ENCODE results near the gene IER3. TPM values are rescaled to one million over a fixed set of nuclear protein-coding genes. Genes with fewer than 3 reads are reported as not detected.

The IER3 gene
- total and polyA plus RNA-seq, 2 of the 13 experiments (the other 11 are each of a cell fraction or from before 2014, with no cell fraction given): 51.1 to 131 TPM

- DNase-seq (ENCODE audit: low spot score) (no peak), ATAC-seq (no peak), FAIRE-seq (no peak)
- Histone ChIP-seq H3K27me3 (ENCODE audit: control insufficient read depth in 1 of 2, insufficient read depth in 2 of 2, low read length in 2 of 2) (no peaks in the 10 kb centered on the region), H3K4me2 (ENCODE audit: low read depth, low read length) (no peak overlapping the region), H3K27ac (ENCODE audit: extremely low read length, insufficient read depth, low read length) (peak overlapping the region; percentile 98), H3K4me3 (replicated peaks in 1 of 3; ENCODE audit: insufficient read depth in 1 of 3, low read depth in 2 of 3, low read length in 3 of 3) (no peak overlapping the region), H4K20me1 (ENCODE audit: insufficient read depth, low read length) (no peaks in the 10 kb centered on the region), H3K79me2 (ENCODE audit: insufficient read depth, low read length) (no peaks in the 10 kb centered on the region), H3K4me1 (ENCODE audit: insufficient read depth, low read length) (peaks cover 98% of the 10 kb centered on the region), H3K9ac (ENCODE audit: insufficient read depth, low read depth, low read length) (no peak overlapping the region), H3K36me3 (replicated peaks in 1 of 2; ENCODE audit: control insufficient read depth in 1 of 2, insufficient read depth in 2 of 2, low read length in 2 of 2) (no peaks in the 10 kb centered on the region), H3K9me3 (ENCODE audit: low read length) (no peaks in the 10 kb centered on the region), H2AFZ (ENCODE audit: low read length) (no peak overlapping the region)
- intact Hi-C loops (cut with micrococcal nuclease; ENCODE audit: unreplicated experiment) (no loop called here), in situ Hi-C loops (cut with HindIII; ENCODE audit: extremely low pct_ligation_motif_present, low pct_unique_long_range_greater_than_20kb) (no loop called here)
- CTCF ChIA-PET (ENCODE audit: low intra/inter-chr PET ratio, low total read pairs): no interaction called here
- no TSS peak for BruUV-seq (replicated peaks)
- 96% methylated on average over 4 of the region's 4 CpGs for WGBS (ENCODE audit: low lambda C conversion rate)
- TF ChIP-seq MED1 (CRISPR knock-in tag; IDR thresholded peaks at IDR 0.05) (no peak), HIC2 (CRISPR knock-in tag; IDR thresholded peaks at IDR 0.05; ENCODE audit: low read depth) (0 out of 2 replicates have a peak, but pooled peaks have one; percentile 32), PRDM15 (CRISPR knock-in tag; IDR thresholded peaks at IDR 0.05) (no peak), EEA1 (CRISPR knock-in tag; IDR thresholded peaks at IDR 0.05; ENCODE audit: borderline replicate concordance) (no peak), ZNF777 (CRISPR knock-in tag; IDR thresholded peaks at IDR 0.05) (no peak), BRCA1 (CRISPR knock-in tag; IDR thresholded peaks at IDR 0.05) (no peak), ZNF296 (CRISPR knock-in tag; conservative IDR thresholded peaks at IDR 0.05) (no peak), HMGA1 (CRISPR knock-in tag; conservative IDR thresholded peaks at IDR 0.05) (no peak), ZNF788 (CRISPR knock-in tag; IDR thresholded peaks at IDR 0.05; ENCODE audit: borderline replicate concordance) (peak; percentile 18; the same call in 1 of the 2 replicates), CBX2 (IDR thresholded peaks at IDR 0.05; ENCODE audit: low read depth, low read length) (no peak), CBX2 (CRISPR knock-in tag; IDR thresholded peaks at IDR 0.05; ENCODE audit: low read depth) (no peak), FOXO4 (CRISPR knock-in tag; conservative IDR thresholded peaks at IDR 0.05) (no peak)
- POLR2A ChIA-PET: interaction anchor here (0.8 to 1.9 kb wide), 5 partner anchors 8 to 61 kb away, joined by 3 to 10 read pairs (median 6); partner anchors contain the start of gene IER3
Measured at GRCh38 chr6:30761791-30762429, 17.6 kb upstream of the IER3 start.
